H1 (cell line): Measurements from ENCODE around the gene ACSF2. TPM values are rescaled to one million over a fixed set of nuclear protein-coding genes. Genes with fewer than 3 reads are reported as not detected.

Experiments used
- CTCF ChIA-PET: fragments of 300-600 bp; sonication (Branson Sonifier 250); formaldehyde crosslinking; loops from one replicate; lab custom pipeline; 2021; ENCODE audit not compliant: partially characterized antibody; lab: Charles Lee
- POLR2A ChIA-PET: fragments of 300-600 bp; sonication (Branson Sonifier 250); formaldehyde crosslinking; loops from one replicate; lab custom pipeline; 2021; ENCODE audit warnings: inconsistent platforms; ENCODE audit not compliant: partially characterized antibody; lab: Charles Lee
- DNase-seq, 2 experiments: peaks; one replicate each; pipeline versions ENCODE4 v3.0.0 to v3.0.0-alpha.2; 2010 to 2022; ENCODE audit warnings: low spot score in 2 of 2, low read depth in 1 of 2, mixed read lengths in 1 of 2
- FAIRE-seq: peaks from 2 replicates; lab custom pipeline; 2011; peaks lifted over from hg19 to GRCh38; lab: Jason Lieb, UNC
- H2AFZ ChIP-seq: 2 replicates; pipeline ENCODE4 v1.8.1; 2012; ENCODE audit warnings: low read length, inconsistent platforms
- H2AK5ac ChIP-seq: 2 replicates; pipeline ENCODE4 v1.6.1; 2013; ENCODE audit warnings: low read depth, low read length
- H2BK120ac ChIP-seq: replicated peaks from 2 replicates; pipeline ENCODE3; 2013; ENCODE audit warnings: low read depth, low read length, inconsistent platforms
- H2BK12ac ChIP-seq: 2 replicates; pipeline ENCODE4 v1.6.1; 2013; ENCODE audit warnings: low read depth, low read length
- H2BK15ac ChIP-seq: 2 replicates; pipeline ENCODE4 v1.6.1; 2013; ENCODE audit warnings: low read length
- H2BK20ac ChIP-seq: 2 replicates; pipeline ENCODE4 v1.6.1; 2013; ENCODE audit warnings: low read length
- H2BK5ac ChIP-seq: 2 replicates; pipeline ENCODE4 v1.6.1; 2013; ENCODE audit warnings: low read depth, low read length
- H3K14ac ChIP-seq: 2 replicates; pipeline ENCODE4 v1.6.1; 2013; ENCODE audit warnings: inconsistent platforms; ENCODE audit not compliant: insufficient read length
- H3K18ac ChIP-seq: 2 replicates; pipeline ENCODE4 v1.6.1; 2013; ENCODE audit warnings: low read length; ENCODE audit errors: extremely low read depth
- H3K23ac ChIP-seq: 2 replicates; pipeline ENCODE4 v1.6.1; 2013; ENCODE audit warnings: inconsistent platforms; ENCODE audit not compliant: insufficient read length
- H3K23me2 ChIP-seq: 2 replicates; pipeline ENCODE4 v1.6.1; 2013; ENCODE audit warnings: low read depth, low read length
- H3K27ac ChIP-seq: 2 replicates; pipeline ENCODE4 v1.6.1; 2011; ENCODE audit warnings: low read depth, low read length, inconsistent platforms
- H3K27me3 ChIP-seq, 4 experiments: replicated peaks in 1 of 4; 1 replicate in 1 of 4; 2 replicates in 3 of 4; pipeline versions ENCODE4 v1.6.1 to v1.8.1; 2011 to 2013; ENCODE audit warnings: low read length in 3 of 4, mild to moderate bottlenecking in 3 of 4, inconsistent platforms in 2 of 4, mixed read lengths in 2 of 4, moderate library complexity in 1 of 4; ENCODE audit not compliant: control insufficient read depth in 3 of 4, insufficient read depth in 3 of 4; ENCODE audit errors: extremely low read depth in 1 of 4
- H3K36me3 ChIP-seq, 4 experiments: 2 replicates each; pipeline versions ENCODE4 v1.6.1 to v1.8.1; 2011 to 2013; ENCODE audit warnings: mild to moderate bottlenecking in 4 of 4, low read length in 3 of 4, moderate library complexity in 2 of 4, control low read depth in 1 of 4, inconsistent platforms in 1 of 4; ENCODE audit not compliant: insufficient read depth in 4 of 4, control insufficient read depth in 2 of 4
- H3K4ac ChIP-seq: replicated peaks from 2 replicates; pipeline ENCODE3; 2013; ENCODE audit warnings: low read length, low read depth, mixed read lengths, inconsistent platforms; ENCODE audit not compliant: insufficient read length
- H3K4me1 ChIP-seq, 4 experiments: replicated peaks in 1 of 4; 1 replicate in 1 of 4; 2 replicates in 3 of 4; pipeline versions ENCODE4 v1.6.1 to v1.8.1; 2011 to 2013; ENCODE audit warnings: low read length in 3 of 4, inconsistent platforms in 2 of 4, mixed read lengths in 1 of 4; ENCODE audit not compliant: insufficient read depth in 4 of 4, control insufficient read depth in 3 of 4
- H3K4me2 ChIP-seq, 2 experiments: 2 replicates each; pipeline versions ENCODE4 v1.6.1 to v1.8.1; 2011 to 2013; ENCODE audit warnings: low read depth in 2 of 2, low read length in 2 of 2, control low read depth in 1 of 2, inconsistent platforms in 1 of 2, mild to moderate bottlenecking in 1 of 2; ENCODE audit not compliant: insufficient read depth in 1 of 2
- H3K4me3 ChIP-seq, 4 experiments: fragments of 200-600, 300-600 bp in 1 of 4; sonication (generic), shearing (Covaris generic), sonication (Bioruptor Twin) in 1 of 4; 2 replicates each; pipeline versions ENCODE4 v1.5.1 to v1.8.1; 2011 to 2016; ENCODE audit warnings: low read length in 4 of 4, low read depth in 3 of 4, control low read depth in 2 of 4, inconsistent platforms in 2 of 4, mild to moderate bottlenecking in 2 of 4, mixed read lengths in 1 of 4, moderate library complexity in 1 of 4; ENCODE audit not compliant: insufficient read depth in 2 of 4; ENCODE audit errors: extremely low read depth in 1 of 4
- H3K56ac ChIP-seq: replicated peaks from 2 replicates; pipeline ENCODE3; 2013; ENCODE audit warnings: low read depth, mild to moderate bottlenecking, mixed read lengths, low read length, inconsistent platforms; ENCODE audit not compliant: insufficient read length
- H3K79me1 ChIP-seq: 2 replicates; pipeline ENCODE4 v1.6.1; 2013; ENCODE audit warnings: low read depth, low read length, control low read depth
- H3K79me2 ChIP-seq, 2 experiments: 2 replicates each; pipeline versions ENCODE4 v1.6.1 to v1.8.1; 2012 to 2013; ENCODE audit warnings: low read length in 2 of 2, mild to moderate bottlenecking in 2 of 2, inconsistent platforms in 1 of 2; ENCODE audit not compliant: insufficient read depth in 2 of 2, control insufficient read depth in 1 of 2
- H3K9ac ChIP-seq, 4 experiments: replicated peaks in 1 of 4; 1 replicate in 1 of 4; 2 replicates in 3 of 4; pipeline versions ENCODE4 v1.6.1 to v1.8.1; 2011 to 2013; ENCODE audit warnings: low read depth in 3 of 4, low read length in 3 of 4, control low read depth in 2 of 4, mild to moderate bottlenecking in 2 of 4, moderate library complexity in 2 of 4, inconsistent platforms in 1 of 4; ENCODE audit errors: extremely low read depth in 1 of 4
- H3K9me3 ChIP-seq, 2 experiments: 2 replicates each; pipeline versions ENCODE4 v1.6.1 to v1.8.1; 2012 to 2013; ENCODE audit warnings: mild to moderate bottlenecking in 2 of 2, moderate library complexity in 2 of 2, control low read depth in 1 of 2, inconsistent platforms in 1 of 2, low read depth in 1 of 2, low read length in 1 of 2, mixed read lengths in 1 of 2; ENCODE audit not compliant: insufficient read depth in 2 of 2
- H4K20me1 ChIP-seq, 2 experiments: replicated peaks in 1 of 2; 2 replicates each; pipeline versions ENCODE3 to v1.8.1; 2011 to 2013; ENCODE audit warnings: inconsistent platforms in 2 of 2, low read length in 2 of 2, mild to moderate bottlenecking in 1 of 2; ENCODE audit not compliant: insufficient read depth in 2 of 2, control insufficient read depth in 1 of 2
- H4K5ac ChIP-seq: 2 replicates; pipeline ENCODE4 v1.6.1; 2013; ENCODE audit warnings: low read length, low read depth, mixed read lengths, inconsistent platforms; ENCODE audit not compliant: insufficient read length
- H4K8ac ChIP-seq: 2 replicates; pipeline ENCODE4 v1.8.0; 2013; ENCODE audit warnings: mild to moderate bottlenecking, moderate library complexity, low read length, inconsistent platforms; ENCODE audit not compliant: insufficient read depth; ENCODE audit errors: extremely low read depth
- H4K91ac ChIP-seq: replicated peaks from 2 replicates; pipeline ENCODE3; 2013; ENCODE audit warnings: low read length, mixed read lengths, inconsistent platforms; ENCODE audit not compliant: insufficient read length
- BCL11A ChIP-seq, 2 experiments: IDR thresholded peaks; one replicate each; pipeline ENCODE4 v1.6.1; 2011; ENCODE audit warnings: low read depth in 2 of 2, low read length in 2 of 2, mild to moderate bottlenecking in 2 of 2
- GABPA ChIP-seq: IDR thresholded peaks from 2 replicates; pipeline ENCODE4 v1.6.1; 2011; ENCODE audit warnings: mild to moderate bottlenecking, low read length, moderate library complexity, borderline replicate concordance; ENCODE audit not compliant: insufficient read depth
- RXRA ChIP-seq: IDR thresholded peaks from 2 replicates; pipeline ENCODE4 v1.6.1; 2011; ENCODE audit warnings: low read depth, mild to moderate bottlenecking, low read length, moderate library complexity; ENCODE audit not compliant: insufficient read depth
- SIRT6 ChIP-seq: IDR thresholded peaks from one replicate; pipeline ENCODE4 v1.7.1; 2012; ENCODE audit warnings: low read length, inconsistent platforms
- TAF1 ChIP-seq: IDR thresholded peaks from 2 replicates; pipeline ENCODE4 v1.6.1; 2011; ENCODE audit warnings: mild to moderate bottlenecking, low read depth, low read length
- WGBS, 2 experiments: shearing (Covaris generic) in 1 of 2; methylation state at CpG; one replicate each; pipeline versions ENCODE4 v1.1.6 to v1.1.7; 2013 to 2015; ENCODE audit warnings: low lambda C conversion rate in 2 of 2, mixed read lengths in 2 of 2, inconsistent platforms in 1 of 2, low coverage in 1 of 2, missing lambda C conversion rate in 1 of 2; ENCODE audit not compliant: insufficient replicate concordance in 2 of 2, insufficient coverage in 1 of 2, insufficient read length in 1 of 2; ENCODE audit errors: extremely low coverage in 1 of 2, missing lambda C conversion rate in 1 of 2; 5-methylcytosine and 5-hydroxymethylcytosine counted together
- polyA plus RNA-seq, 7 experiments: library from polyadenylated mRNA; depleted of rRNA in 3 of 7; stranded (reverse) in 5 of 7; unstranded in 2 of 7; fragments of >200 nt in 5 of 7; fragments of 200-250 nt in 2 of 7; gene quantifications; 1 replicate in 5 of 7; 2 replicates in 1 of 7; 4 replicates in 1 of 7; pipeline versions ENCODE4 v1.2.1 to v1.2.3, GENCODE V29; 2011 to 2013; ENCODE audit warnings: missing spikeins in 2 of 7, mixed read lengths in 2 of 7
- total RNA-seq: library from RNA; stranded (reverse); fragmentation: NEBNext Ultra II Directional; extraction: Animal tissue kit (Norgen Biotek cat#: 25700); gene quantifications from 2 replicates; pipeline ENCODE4 v1.2.1, GENCODE V29; 2021

ACSF2 gene
- total and polyA plus RNA-seq, 2 of the 8 experiments (the other 6 are each of a cell fraction or from before 2014, with no cell fraction given), result 14.5 to 16.3 TPM

GRCh38 chr17:50484386-50485155, 58.6 kb downstream of the ACSF2 start:
- Histone ChIP-seq H3K4me1 (peaks cover 0 to 5% (median 4%) of the 10 kb centered on the region in 4 experiments; a peak in 5 of 7 replicates), H3K27me3 (no peaks in the 10 kb centered on the region), H3K79me2 (peaks cover 0 to 3% of the 10 kb centered on the region in 2 experiments; a peak in 1 of 4 replicates), H3K4ac (no peak overlapping the region), H3K4me2 (no peak overlapping the region), H3K36me3 (peaks cover 0 to 13% (median 6%) of the 10 kb centered on the region in 4 experiments; a peak in 4 of 8 replicates), H3K4me3 (no peak overlapping the region), H3K14ac (no peak overlapping the region), H2BK12ac (no peak overlapping the region), H3K23me2 (no peaks in the 10 kb centered on the region), H3K9me3 (no peaks in the 10 kb centered on the region), H4K91ac (no peak overlapping the region), H4K5ac (no peak overlapping the region), H3K56ac (no peak overlapping the region), H3K18ac (no peak overlapping the region), H2BK15ac (no peak overlapping the region), H3K9ac (no peak overlapping the region), H2BK5ac (no peak overlapping the region), H2BK120ac (no peak overlapping the region), H4K8ac (no peak overlapping the region), H2AK5ac (no peak overlapping the region), H3K23ac (no peak overlapping the region), H2AFZ (no peak overlapping the region), H4K20me1 (peaks cover 0 to 2% of the 10 kb centered on the region in 2 experiments), H2BK20ac (no peak overlapping the region), H3K27ac (no peak overlapping the region), H3K79me1 (no peaks in the 10 kb centered on the region)
- CTCF ChIA-PET, result interaction anchor here (0.6 to 9.2 kb wide), 20 partner anchors 9 to 909 kb away, joined by 3 to 116 read pairs (median 5); partner anchors contain the start of genes EPN3, LRRC59, NXPH3 and SPATA20
- POLR2A ChIA-PET, result interaction anchor here (0.8 to 1.5 kb wide), 2 partner anchors 19 to 28 kb away, joined by 3 to 6 read pairs; no protein-coding TSS in a partner anchor
- DNase-seq, result no peak
- no peak for FAIRE-seq
- 91% methylated on average over 11 of the region's 11 CpGs; no CpG with 5 or more reads in 1 of the 2 experiments for WGBS, 2 experiments
- TF ChIP-seq BCL11A (IDR thresholded peaks at IDR 0.05; ENCODE audit: low read depth in 2 of 2, low read length in 2 of 2), result no peak
- TF ChIP-seq GABPA, result no peak
- no peak for TF ChIP-seq RXRA
- no peak for TF ChIP-seq TAF1
- no peak for TF ChIP-seq SIRT6
